Stimulated activated CD8-positive, alpha-beta memory T cell treated with anti-CD3 and anti-CD28 coated beads, Interleukin-12 subunit alpha, Interleukin-12 subunit beta, amount 100 ng/mL, for 24 hours (primary cell): ENCODE measurements around the gene NRN1.
"Not testable (repeated sequence)": the region's sequence is repeated elsewhere in the genome, so short reads cannot be mapped to it uniquely, and the experiment has no call there.

Experiments used
- DNase-seq: peaks from one replicate; pipeline ENCODE4 v3.0.0-alpha.2; 2020; ENCODE audit errors: extremely low read depth

The NRN1 gene

GRCh38 chr6:5981126-5982026 is 25.3 kb downstream of the NRN1 start:
- DNase-seq: no peak

GRCh38 chr6:5979650-5980420 is 26.9 kb downstream of the NRN1 start:
- DNase-seq: no peak

- DNase-seq: no peak
Measured at GRCh38 chr6:5976811-5977210, 29.9 kb downstream of the NRN1 start.

- DNase-seq: no peak
Measured at GRCh38 chr6:5968817-5969734, 37.6 kb downstream of the NRN1 start.

GRCh38 chr6:5968036-5968435 is 38.7 kb downstream of the NRN1 start:
- not testable (repeated sequence) for DNase-seq

- no peak for DNase-seq
Measured at GRCh38 chr6:5967594-5967993, 39.1 kb downstream of the NRN1 start.

GRCh38 chr6:5962794-5963193 is 43.9 kb downstream of the NRN1 start:
- no peak for DNase-seq

- no peak for DNase-seq
Measured at GRCh38 chr6:5961836-5962235, 44.9 kb downstream of the NRN1 start.

GRCh38 chr6:5960456-5960855 is 46.3 kb downstream of the NRN1 start:
- no peak for DNase-seq

- DNase-seq: no peak
Measured at GRCh38 chr6:5958921-5959320, 47.8 kb downstream of the NRN1 start.

- no peak for DNase-seq
Measured at GRCh38 chr6:5956939-5957338, 49.8 kb downstream of the NRN1 start.

GRCh38 chr6:5950361-5950785 is 56.4 kb downstream of the NRN1 start:
- no peak for DNase-seq
